ENCODE data around the gene A3GALT2.

A3GALT2 gene

DNA sequence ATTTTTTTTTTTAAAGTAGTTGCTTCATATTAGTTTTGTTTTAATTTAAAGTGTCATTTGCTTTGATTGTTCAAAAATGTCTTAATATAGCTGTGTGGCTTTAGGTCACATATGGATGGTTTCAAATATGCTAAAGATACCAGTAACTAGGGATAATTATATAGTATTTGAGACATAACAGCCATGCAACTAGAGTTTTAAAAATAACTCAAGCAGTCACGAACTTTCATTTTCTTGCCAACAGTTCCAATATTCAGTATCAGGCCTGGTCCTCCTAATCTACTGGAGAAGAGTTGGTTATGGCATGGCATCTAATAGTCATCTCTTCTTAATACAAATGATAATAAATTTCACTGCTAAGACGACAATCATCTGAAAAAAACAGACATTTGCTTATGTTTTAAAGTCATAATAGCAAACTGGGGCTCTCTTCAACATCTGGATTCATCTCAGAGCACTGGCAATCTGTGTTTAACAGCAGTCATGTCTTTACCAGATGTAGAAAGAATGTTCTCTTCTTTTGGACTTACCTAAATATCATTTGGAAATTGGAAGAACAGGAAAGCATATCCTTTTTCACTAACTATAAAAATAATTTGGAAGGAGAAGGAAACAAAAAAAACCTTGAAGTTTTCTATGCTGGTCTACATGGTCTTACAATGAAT lies 24.1 kb upstream of the A3GALT2 start (continued):
- TF ChIP-seq, protein P1, sequence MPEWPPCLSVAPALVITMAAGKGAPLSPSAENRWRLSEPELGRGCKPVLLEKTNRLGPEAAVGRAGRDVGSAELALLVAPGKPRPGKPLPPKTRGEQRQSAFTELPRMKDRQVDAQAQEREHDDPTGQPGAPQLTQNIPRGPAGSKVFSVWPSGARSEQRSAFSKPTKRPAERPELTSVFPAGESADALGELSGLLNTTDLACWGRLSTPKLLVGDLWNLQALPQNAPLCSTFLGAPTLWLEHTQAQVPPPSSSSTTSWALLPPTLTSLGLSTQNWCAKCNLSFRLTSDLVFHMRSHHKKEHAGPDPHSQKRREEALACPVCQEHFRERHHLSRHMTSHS (tag by site-specific recombination; IDR thresholded peaks at IDR 0.05) = no peak
- TF ChIP-seq ZNF366 (tag by site-specific recombination; conservative IDR thresholded peaks at IDR 0.05) (no peak), GLIS1 (tag by site-specific recombination; IDR thresholded peaks at IDR 0.05) (no peak), ZNF175 (tag by site-specific recombination; IDR thresholded peaks at IDR 0.05) (no peak), ZNF521 (tag by site-specific recombination; IDR thresholded peaks at IDR 0.05) (no peak)
- TF ChIP-seq, protein P2, sequence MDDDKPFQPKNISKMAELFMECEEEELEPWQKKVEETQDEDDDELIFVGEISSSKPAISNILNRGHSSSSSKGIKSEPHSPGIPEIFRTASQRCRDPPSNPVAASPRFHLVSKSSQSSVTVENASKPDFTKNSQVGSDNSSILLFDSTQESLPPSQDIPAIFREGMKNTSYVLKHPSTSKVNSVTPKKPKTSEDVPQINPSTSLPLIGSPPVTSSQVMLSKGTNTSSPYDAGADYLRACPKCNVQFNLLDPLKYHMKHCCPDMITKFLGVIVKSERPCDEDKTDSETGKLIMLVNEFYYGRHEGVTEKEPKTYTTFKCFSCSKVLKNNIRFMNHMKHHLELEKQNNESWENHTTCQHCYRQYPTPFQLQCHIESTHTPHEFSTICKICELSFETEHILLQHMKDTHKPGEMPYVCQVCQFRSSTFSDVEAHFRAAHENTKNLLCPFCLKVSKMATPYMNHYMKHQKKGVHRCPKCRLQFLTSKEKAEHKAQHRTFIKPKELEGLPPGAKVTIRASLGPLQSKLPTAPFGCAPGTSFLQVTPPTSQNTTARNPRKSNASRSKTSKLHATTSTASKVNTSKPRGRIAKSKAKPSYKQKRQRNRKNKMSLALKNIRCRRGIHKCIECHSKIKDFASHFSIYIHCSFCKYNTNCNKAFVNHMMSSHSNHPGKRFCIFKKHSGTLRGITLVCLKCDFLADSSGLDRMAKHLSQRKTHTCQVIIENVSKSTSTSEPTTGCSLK (tag by site-specific recombination; IDR thresholded peaks at IDR 0.05) = no peak
- TF ChIP-seq, protein P3, sequence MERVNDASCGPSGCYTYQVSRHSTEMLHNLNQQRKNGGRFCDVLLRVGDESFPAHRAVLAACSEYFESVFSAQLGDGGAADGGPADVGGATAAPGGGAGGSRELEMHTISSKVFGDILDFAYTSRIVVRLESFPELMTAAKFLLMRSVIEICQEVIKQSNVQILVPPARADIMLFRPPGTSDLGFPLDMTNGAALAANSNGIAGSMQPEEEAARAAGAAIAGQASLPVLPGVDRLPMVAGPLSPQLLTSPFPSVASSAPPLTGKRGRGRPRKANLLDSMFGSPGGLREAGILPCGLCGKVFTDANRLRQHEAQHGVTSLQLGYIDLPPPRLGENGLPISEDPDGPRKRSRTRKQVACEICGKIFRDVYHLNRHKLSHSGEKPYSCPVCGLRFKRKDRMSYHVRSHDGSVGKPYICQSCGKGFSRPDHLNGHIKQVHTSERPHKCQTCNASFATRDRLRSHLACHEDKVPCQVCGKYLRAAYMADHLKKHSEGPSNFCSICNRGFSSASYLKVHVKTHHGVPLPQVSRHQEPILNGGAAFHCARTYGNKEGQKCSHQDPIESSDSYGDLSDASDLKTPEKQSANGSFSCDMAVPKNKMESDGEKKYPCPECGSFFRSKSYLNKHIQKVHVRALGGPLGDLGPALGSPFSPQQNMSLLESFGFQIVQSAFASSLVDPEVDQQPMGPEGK (tag by site-specific recombination; IDR thresholded peaks at IDR 0.05) = no peak
- TF ChIP-seq, protein P4, sequence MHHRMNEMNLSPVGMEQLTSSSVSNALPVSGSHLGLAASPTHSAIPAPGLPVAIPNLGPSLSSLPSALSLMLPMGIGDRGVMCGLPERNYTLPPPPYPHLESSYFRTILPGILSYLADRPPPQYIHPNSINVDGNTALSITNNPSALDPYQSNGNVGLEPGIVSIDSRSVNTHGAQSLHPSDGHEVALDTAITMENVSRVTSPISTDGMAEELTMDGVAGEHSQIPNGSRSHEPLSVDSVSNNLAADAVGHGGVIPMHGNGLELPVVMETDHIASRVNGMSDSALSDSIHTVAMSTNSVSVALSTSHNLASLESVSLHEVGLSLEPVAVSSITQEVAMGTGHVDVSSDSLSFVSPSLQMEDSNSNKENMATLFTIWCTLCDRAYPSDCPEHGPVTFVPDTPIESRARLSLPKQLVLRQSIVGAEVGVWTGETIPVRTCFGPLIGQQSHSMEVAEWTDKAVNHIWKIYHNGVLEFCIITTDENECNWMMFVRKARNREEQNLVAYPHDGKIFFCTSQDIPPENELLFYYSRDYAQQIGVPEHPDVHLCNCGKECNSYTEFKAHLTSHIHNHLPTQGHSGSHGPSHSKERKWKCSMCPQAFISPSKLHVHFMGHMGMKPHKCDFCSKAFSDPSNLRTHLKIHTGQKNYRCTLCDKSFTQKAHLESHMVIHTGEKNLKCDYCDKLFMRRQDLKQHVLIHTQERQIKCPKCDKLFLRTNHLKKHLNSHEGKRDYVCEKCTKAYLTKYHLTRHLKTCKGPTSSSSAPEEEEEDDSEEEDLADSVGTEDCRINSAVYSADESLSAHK (tag by site-specific recombination; IDR thresholded peaks at IDR 0.05) = no peak

DNA sequence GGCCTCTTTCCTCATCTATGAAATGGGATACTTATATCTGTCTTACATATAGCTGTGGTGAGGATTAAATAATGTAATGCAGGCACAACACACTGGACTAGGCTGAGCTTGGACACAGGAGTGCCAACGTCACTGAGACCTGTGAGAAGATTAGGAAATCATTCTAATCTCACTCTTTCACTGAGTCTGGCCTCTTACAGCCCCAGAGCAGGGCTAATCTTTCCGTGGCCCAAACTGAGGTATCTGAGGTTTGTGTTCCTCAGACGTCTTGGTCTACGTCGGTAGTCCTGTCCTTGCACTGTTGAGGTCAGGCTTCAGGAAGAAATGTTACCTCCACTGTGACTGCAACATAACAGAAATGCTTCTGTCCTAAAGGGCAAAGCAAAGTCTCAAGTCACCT lies 22.6 kb upstream of the A3GALT2 start:
- Histone ChIP-seq H3K27ac (ENCODE audit: extremely low read depth, low read depth, low read length) (no peak overlapping the region), H3K9me3 (ENCODE audit: control insufficient read depth, insufficient read depth, low read depth, low read length) (no peaks in the 10 kb centered on the region), H3K4me3 (ENCODE audit: low read depth, low read length) (no peak overlapping the region), H3K4me1 (ENCODE audit: control insufficient read depth, insufficient read depth, low read length) (peaks cover 40% of the 10 kb centered on the region), H3K36me3 (ENCODE audit: control insufficient read depth in 2 of 2, insufficient read depth in 1 of 2, low read length in 2 of 2) (peaks cover 0 to 54% of the 10 kb centered on the region in 2 experiments; a peak in 2 of 3 replicates)
- CTCF ChIA-PET = interaction anchor here (1.0 kb wide), 1 partner anchor 21 kb away, joined by 5 read pairs; no protein-coding TSS in a partner anchor
- TF ChIP-seq ZNF133 (tag by site-specific recombination; IDR thresholded peaks at IDR 0.05) = no peak
- no peak for TF ChIP-seq ZNF626 (tag by site-specific recombination; IDR thresholded peaks at IDR 0.05)
- TF ChIP-seq ZNF266 (tag by site-specific recombination; IDR thresholded peaks at IDR 0.05; ENCODE audit: low read depth) = no peak
- TF ChIP-seq, protein P5, sequence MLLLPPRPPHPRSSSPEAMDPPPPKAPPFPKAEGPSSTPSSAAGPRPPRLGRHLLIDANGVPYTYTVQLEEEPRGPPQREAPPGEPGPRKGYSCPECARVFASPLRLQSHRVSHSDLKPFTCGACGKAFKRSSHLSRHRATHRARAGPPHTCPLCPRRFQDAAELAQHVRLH (tag by site-specific recombination; IDR thresholded peaks at IDR 0.05) = no peak
- no peak for TF ChIP-seq ZNF184 (tag by site-specific recombination; IDR thresholded peaks at IDR 0.05)
- no peak for TF ChIP-seq ZSCAN30 (tag by site-specific recombination; IDR thresholded peaks at IDR 0.05)
- TF ChIP-seq, protein P6, sequence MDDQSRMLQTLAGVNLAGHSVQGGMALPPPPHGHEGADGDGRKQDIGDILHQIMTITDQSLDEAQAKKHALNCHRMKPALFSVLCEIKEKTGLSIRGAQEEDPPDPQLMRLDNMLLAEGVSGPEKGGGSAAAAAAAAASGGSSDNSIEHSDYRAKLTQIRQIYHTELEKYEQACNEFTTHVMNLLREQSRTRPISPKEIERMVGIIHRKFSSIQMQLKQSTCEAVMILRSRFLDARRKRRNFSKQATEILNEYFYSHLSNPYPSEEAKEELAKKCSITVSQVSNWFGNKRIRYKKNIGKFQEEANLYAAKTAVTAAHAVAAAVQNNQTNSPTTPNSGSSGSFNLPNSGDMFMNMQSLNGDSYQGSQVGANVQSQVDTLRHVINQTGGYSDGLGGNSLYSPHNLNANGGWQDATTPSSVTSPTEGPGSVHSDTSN (CRISPR knock-in tag; IDR thresholded peaks at IDR 0.05) = no peak
- TF ChIP-seq ZNF610 (tag by site-specific recombination; IDR thresholded peaks at IDR 0.05; ENCODE audit: borderline replicate concordance) = no peak
- no peak for TF ChIP-seq SETDB1 (IDR thresholded peaks at IDR 0.05; ENCODE audit: insufficient read length, low read length)
- POLR2A ChIA-PET = no interaction called here
